DMS 273 (cell line): Measurements from ENCODE around the gene TRAPPC4.
A peak's percentile ranks its signal among the peaks of the same experiment; 100 is the strongest.
"Not testable (repeated sequence)": the region's sequence is repeated elsewhere in the genome, so short reads cannot be mapped to it uniquely, and the experiment has no call there.

Source experiments
- DNase-seq: peaks from one replicate; lab custom pipeline; 2025; ENCODE audit not compliant: unreplicated experiment; lab: John Stamatoyannopoulos, UW

Gene TRAPPC4

GRCh38 chr11:119018074-119018938 is at the start of gene TRAPPC4, which contains the start of gene RPS25:
Gene TRAPPC4, plus strand, starts transcription at chr11:119018766. Its CDS starts 30 bp downstream, at chr11:119018796.
Gene RPS25, minus strand, starts transcription at chr11:119018343. Its CDS starts 59 bp downstream, at chr11:119018284.
- DNase-seq, result peak; percentile 96

- not testable (repeated sequence) for DNase-seq
Observed at GRCh38 chr11:118969508-118969907, 49.1 kb upstream of the TRAPPC4 start.

- no peak for DNase-seq
Observed at GRCh38 chr11:118971646-118972045, 46.9 kb upstream of the TRAPPC4 start, which contains the start of gene FOXR1. Gene FOXR1, plus strand, starts transcription at chr11:118971761. Its CDS starts 171 bp downstream, at chr11:118971932.

GRCh38 chr11:118973985-118974384 is 44.6 kb upstream of the TRAPPC4 start:
- no peak for DNase-seq

- peak; percentile 10 for DNase-seq
Observed at GRCh38 chr11:118975771-118976709, 42.5 kb upstream of the TRAPPC4 start.

GRCh38 chr11:118979434-118979833 is 39.1 kb upstream of the TRAPPC4 start:
- DNase-seq, result peak; percentile 46

GRCh38 chr11:118980191-118980881 is 38.2 kb upstream of the TRAPPC4 start:
- DNase-seq, result no peak

- DNase-seq, result not testable (repeated sequence)
Observed at GRCh38 chr11:118984337-118984736, 34.2 kb upstream of the TRAPPC4 start.

GRCh38 chr11:118984825-118985224 is 33.7 kb upstream of the TRAPPC4 start:
- no peak for DNase-seq

- no peak for DNase-seq
Observed at GRCh38 chr11:118988280-118988679, 30.3 kb upstream of the TRAPPC4 start.

GRCh38 chr11:118991486-118992038 is 27.0 kb upstream of the TRAPPC4 start:
- not testable (repeated sequence) for DNase-seq

- DNase-seq, result peak; percentile 41
Observed at GRCh38 chr11:118996926-118997626, 21.5 kb upstream of the TRAPPC4 start.

- peak; percentile 92 for DNase-seq
Observed at GRCh38 chr11:118997627-118998387, 20.8 kb upstream of the TRAPPC4 start, which contains the start of gene CENATAC. Gene CENATAC, plus strand, starts transcription at chr11:118998138. Its CDS starts 60 bp downstream, at chr11:118998198.

GRCh38 chr11:118998388-118998717 is 20.2 kb upstream of the TRAPPC4 start:
- DNase-seq, result peak; percentile 37

GRCh38 chr11:118998822-118999221 is 19.7 kb upstream of the TRAPPC4 start:
- DNase-seq, result no peak

GRCh38 chr11:119000906-119001305 is 17.7 kb upstream of the TRAPPC4 start:
- DNase-seq, result no peak

- no peak for DNase-seq
Observed at GRCh38 chr11:119006656-119007055, 11.9 kb upstream of the TRAPPC4 start.

- DNase-seq, result no peak
Observed at GRCh38 chr11:119011476-119012053, 7.0 kb upstream of the TRAPPC4 start.
